Upper lobe of left lung (tissue), 4 donors: ENCODE results near the gene IRF2BPL.
A peak's percentile ranks its signal among the peaks of the same experiment; 100 is the strongest.

Experiments used
- CTCF ChIP-seq, 6 experiments: fragments of 450-650 bp in 4 of 6; fragments of 200-600 bp in 2 of 6; sonication (generic) in 2 of 6; IDR thresholded peaks; one replicate each; pipeline ENCODE4 v1.5.1; 2016 to 2019; ENCODE audit warnings: antibody characterized with exemption in 6 of 6
- POLR2AphosphoS5 ChIP-seq, 2 donors: sonication (generic); formaldehyde crosslinking; IDR thresholded peaks; one replicate each; pipeline ENCODE4 v1.5.1; 2017; ENCODE audit warnings: antibody characterized with exemption in 2 of 2

GRCh38 chr14:77059276-77059915 is 30.9 kb upstream of the IRF2BPL start:
- TF ChIP-seq CTCF (IDR thresholded peaks at IDR 0.05) (peak in 5 of 6 experiments; percentile 14 to 60 (median 44)), POLR2AphosphoS5 (IDR thresholded peaks at IDR 0.05) (peak; percentile 14 to 39)
